Fibroblast of lung (primary cell): ENCODE measurements around the gene ZCCHC14.

ENCODE experiments used
- CTCF ChIP-seq, 2 donors: IDR thresholded peaks in 1 of 2; conservative IDR thresholded peaks in 1 of 2; 1 replicate in 1 of 2; 2 replicates in 1 of 2; pipeline ENCODE4 v1.5.1; 2011 to 2012; ENCODE audit warnings: low read length in 2 of 2, control low read depth in 1 of 2, inconsistent platforms in 1 of 2, low read depth in 1 of 2, mild to moderate bottlenecking in 1 of 2
- EZH2 ChIP-seq: IDR thresholded peaks from 2 replicates; pipeline ENCODE4 v1.5.1; 2012; ENCODE audit warnings: low read length, control low read depth, mild to moderate bottlenecking; ENCODE audit errors: missing control alignments

GRCh38 chr16:87435372-87436224 lies 57.2 kb downstream of the ZCCHC14 start:
- no peak for TF ChIP-seq EZH2
- TF ChIP-seq CTCF (conservative IDR thresholded peaks at IDR 0.05 in 1 of 2, IDR thresholded peaks at IDR 0.05 in 1 of 2; ENCODE audit: low read depth in 1 of 2, low read length in 2 of 2), result no peak
